HCT116 (cell line): Measurements from ENCODE around the gene ATXN1.

Experiments used
- POLR2A ChIP-seq: IDR thresholded peaks from 2 replicates; pipeline ENCODE4 v1.7.0; 2011; ENCODE audit warnings: borderline replicate concordance; ENCODE audit not compliant: insufficient read depth, insufficient read length; ENCODE audit errors: extremely low read depth
- SP1 ChIP-seq: IDR thresholded peaks from 2 replicates; pipeline ENCODE4 v1.6.1; 2012; ENCODE audit warnings: low read depth
- SRF ChIP-seq: IDR thresholded peaks from 2 replicates; pipeline ENCODE4 v1.6.1; 2012; ENCODE audit warnings: low read depth
- TCF7L2 ChIP-seq: IDR thresholded peaks from 2 replicates; pipeline ENCODE4 v1.7.0; 2011; ENCODE audit warnings: borderline replicate concordance, inconsistent platforms; ENCODE audit not compliant: insufficient read depth, insufficient read length; ENCODE audit errors: extremely low read depth
- YY1 ChIP-seq: IDR thresholded peaks from 2 replicates; pipeline ENCODE4 v1.6.1; 2011; ENCODE audit warnings: low read length, low read depth, moderate library complexity, mild to moderate bottlenecking; ENCODE audit not compliant: insufficient replicate concordance; ENCODE audit errors: extremely low read depth
- ZNF274 ChIP-seq: fragments of 200-500 bp; sonication (Bioruptor generic); IDR thresholded peaks from 2 replicates; pipeline ENCODE4 v1.6.1; 2014; ENCODE audit warnings: mild to moderate bottlenecking, low read depth, low read length, inconsistent platforms
- TF ChIP-seq, protein P1 (sequence below), 3 experiments: fragments of 200-600 bp in 1 of 3; sonication (generic) in 1 of 3; IDR thresholded peaks in 2 of 3; conservative IDR thresholded peaks in 1 of 3; 2 replicates each; pipeline ENCODE4 v1.5.1; 2012 to 2017; ENCODE audit warnings: low read depth in 2 of 3, low read length in 2 of 3, antibody characterized with exemption in 1 of 3, borderline replicate concordance in 1 of 3, control low read depth in 1 of 3, mild to moderate bottlenecking in 1 of 3, mixed read lengths in 1 of 3, mixed run types in 1 of 3, moderate library complexity in 1 of 3; ENCODE audit not compliant: insufficient read depth in 1 of 3

DNA sequence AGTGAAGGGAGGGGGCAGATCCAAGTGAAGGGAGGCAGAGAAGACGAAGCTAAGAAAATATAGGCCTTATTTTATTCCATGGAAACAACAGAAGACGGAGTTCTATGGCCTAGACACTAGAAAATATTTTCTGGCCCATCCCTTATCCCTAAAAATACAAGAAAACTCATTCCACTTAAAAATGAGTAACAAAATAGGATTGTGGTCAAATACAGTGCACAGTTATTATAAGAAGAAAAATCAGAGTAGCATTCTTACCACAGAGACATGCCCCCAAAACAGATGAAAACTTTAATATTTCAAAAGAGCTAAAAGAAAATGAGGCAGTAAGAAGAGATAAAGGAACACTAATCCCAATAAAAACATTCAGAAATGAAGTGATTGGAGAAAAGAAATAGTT lies 320.0 kb downstream of the ATXN1 start:
- TF ChIP-seq SP1 (no peak), SRF (no peak), YY1 (no peak), ZNF274 (no peak), TCF7L2 (no peak), POLR2A (no peak)
- TF ChIP-seq, protein P1, sequence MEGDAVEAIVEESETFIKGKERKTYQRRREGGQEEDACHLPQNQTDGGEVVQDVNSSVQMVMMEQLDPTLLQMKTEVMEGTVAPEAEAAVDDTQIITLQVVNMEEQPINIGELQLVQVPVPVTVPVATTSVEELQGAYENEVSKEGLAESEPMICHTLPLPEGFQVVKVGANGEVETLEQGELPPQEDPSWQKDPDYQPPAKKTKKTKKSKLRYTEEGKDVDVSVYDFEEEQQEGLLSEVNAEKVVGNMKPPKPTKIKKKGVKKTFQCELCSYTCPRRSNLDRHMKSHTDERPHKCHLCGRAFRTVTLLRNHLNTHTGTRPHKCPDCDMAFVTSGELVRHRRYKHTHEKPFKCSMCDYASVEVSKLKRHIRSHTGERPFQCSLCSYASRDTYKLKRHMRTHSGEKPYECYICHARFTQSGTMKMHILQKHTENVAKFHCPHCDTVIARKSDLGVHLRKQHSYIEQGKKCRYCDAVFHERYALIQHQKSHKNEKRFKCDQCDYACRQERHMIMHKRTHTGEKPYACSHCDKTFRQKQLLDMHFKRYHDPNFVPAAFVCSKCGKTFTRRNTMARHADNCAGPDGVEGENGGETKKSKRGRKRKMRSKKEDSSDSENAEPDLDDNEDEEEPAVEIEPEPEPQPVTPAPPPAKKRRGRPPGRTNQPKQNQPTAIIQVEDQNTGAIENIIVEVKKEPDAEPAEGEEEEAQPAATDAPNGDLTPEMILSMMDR (IDR thresholded peaks at IDR 0.05 in 2 of 3, conservative IDR thresholded peaks at IDR 0.05 in 1 of 3; ENCODE audit: borderline replicate concordance in 1 of 3, insufficient read depth in 1 of 3, low read depth in 2 of 3, low read length in 2 of 3): no peak
